Stimulated activated CD4-positive, alpha-beta T cell treated with anti-CD3 and anti-CD28 coated beads, Interleukin-12 subunit alpha, Interleukin-12 subunit beta, amount 100 ng/mL, for 24 hours (primary cell): ENCODE data around the gene KCNT1.

Source experiments
- DNase-seq, 2 experiments: peaks; one replicate each; pipeline ENCODE4 v3.0.0-alpha.2; 2020; ENCODE audit warnings: low read depth in 2 of 2

KCNT1 gene

GRCh38 chr9:135699440-135699839, 2.5 kb upstream of the KCNT1 start, which contains the start of gene SOHLH1:
SOHLH1 (minus strand) TSS chr9:135699481; CDS start chr9:135699467, 14 bp downstream.
- no peak for DNase-seq

- no peak for DNase-seq
These were observed 1.5 kb upstream of the KCNT1 start for GRCh38 chr9:135700525-135700924.

GRCh38 chr9:135701067-135701958, 672 bp upstream of the KCNT1 start:
- no peak for DNase-seq

- no peak for DNase-seq
These were observed 1.7 kb downstream of the KCNT1 start for GRCh38 chr9:135703726-135704125.

- no peak for DNase-seq
These were observed 2.5 kb downstream of the KCNT1 start for GRCh38 chr9:135704483-135704882.

- DNase-seq, result no peak
These were observed 3.4 kb downstream of the KCNT1 start for GRCh38 chr9:135705376-135705775.

GRCh38 chr9:135706288-135706687, 4.3 kb downstream of the KCNT1 start:
- DNase-seq, result no peak

GRCh38 chr9:135707252-135708138, 5.5 kb downstream of the KCNT1 start:
- DNase-seq, result no peak

- DNase-seq, result no peak
These were observed 6.2 kb downstream of the KCNT1 start for GRCh38 chr9:135708164-135708563.

GRCh38 chr9:135711391-135711790, 9.4 kb downstream of the KCNT1 start:
- DNase-seq, result no peak

- DNase-seq, result no peak
These were observed 9.9 kb downstream of the KCNT1 start for GRCh38 chr9:135711881-135712280.

- no peak for DNase-seq
These were observed 10.8 kb downstream of the KCNT1 start for GRCh38 chr9:135712613-135713295.

- DNase-seq, result no peak
These were observed 12.5 kb downstream of the KCNT1 start for GRCh38 chr9:135714242-135715055.

GRCh38 chr9:135715056-135715595, 13.1 kb downstream of the KCNT1 start:
- DNase-seq, result no peak

- DNase-seq, result no peak
These were observed 14.1 kb downstream of the KCNT1 start for GRCh38 chr9:135716045-135716444.

GRCh38 chr9:135717410-135717809, 15.4 kb downstream of the KCNT1 start:
- DNase-seq, result no peak

- no peak for DNase-seq
These were observed 16.6 kb downstream of the KCNT1 start for GRCh38 chr9:135718616-135719015.

- no peak for DNase-seq
These were observed 17.5 kb downstream of the KCNT1 start for GRCh38 chr9:135719472-135719871.

GRCh38 chr9:135722365-135722764, 20.4 kb downstream of the KCNT1 start:
- no peak for DNase-seq

GRCh38 chr9:135724186-135724787, 22.3 kb downstream of the KCNT1 start:
- no peak for DNase-seq
